ENCODE measurements around the gene MED22. TPM values are rescaled to one million over a fixed set of nuclear protein-coding genes. Genes with fewer than 3 reads are reported as not detected.

The MED22 gene
- total RNA-seq, 4 donors from 2014 or later: 21.5 to 50.5 (median 25.4) TPM

DNA sequence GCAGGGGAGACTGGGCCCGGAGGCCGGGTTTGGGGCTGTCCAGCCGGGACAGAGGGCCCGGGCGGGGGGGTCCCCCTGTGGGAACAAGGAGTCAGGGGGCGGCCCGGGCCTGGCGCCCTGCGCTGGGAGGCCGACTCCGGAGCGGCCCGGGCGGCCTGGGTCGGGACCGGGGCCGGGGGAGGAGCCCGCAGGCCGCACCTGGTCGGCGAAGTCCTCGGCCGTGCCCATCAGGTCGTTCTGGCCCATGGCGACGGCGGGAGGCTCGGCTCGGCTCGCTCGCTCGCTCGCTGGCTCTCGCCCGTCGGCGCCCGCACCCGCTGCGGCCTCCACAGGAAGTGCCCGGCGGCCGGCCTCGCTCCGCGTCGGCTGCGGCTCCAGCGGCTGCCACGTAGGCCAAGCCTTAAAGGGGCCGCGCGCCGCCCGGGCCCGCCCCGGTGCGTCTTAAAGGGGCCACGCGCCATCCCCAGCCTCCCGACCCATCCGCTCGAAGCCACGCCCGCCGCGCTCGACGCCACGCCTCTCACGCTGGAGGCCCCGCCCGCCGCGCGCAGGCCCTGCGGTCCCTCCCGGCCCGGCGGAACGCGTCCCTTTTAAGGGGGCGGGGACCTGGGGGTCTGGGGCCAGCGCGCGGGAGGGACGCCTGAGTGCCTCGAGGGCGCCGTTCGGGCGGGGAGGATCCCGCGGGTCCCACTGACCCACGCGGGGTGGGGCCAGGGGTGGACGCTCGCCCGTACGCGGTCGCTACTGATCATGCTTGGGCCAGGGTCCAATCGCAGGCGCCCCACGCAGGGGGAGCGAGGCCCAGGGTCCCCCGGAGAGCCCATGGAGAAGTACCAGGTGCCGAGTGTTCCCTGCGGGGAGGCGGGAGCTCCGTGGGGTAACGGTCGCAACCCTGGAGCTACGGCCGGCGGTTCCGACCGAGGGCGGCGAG, 28.1 kb upstream of the MED22 start, which contains the start of the genes STKLD1 and SURF4:
TSS of gene STKLD1 (plus strand) at position 643 of the 931 bp plus-strand sequence. CDS start at position 751, 108 bp downstream.
TSS of gene SURF4 (minus strand) at position 337 of the 931 bp plus-strand sequence. CDS start at position 246, 91 bp downstream.
- Histone ChIP-seq H3K4me3 (peak within 1 kb of the TSS; percentile 66 to 100 (median 92)), H3K27ac (peak within 1 kb of the TSS; percentile 97 to 100 (median 98)), H3K9me3 (no peaks in the 10 kb centered on the region), H3K4me1 (peaks cover 25 to 45% (median 38%) of the 10 kb centered on the region in 4 donors), H3K36me3 (no peaks in the 10 kb centered on the region), H3K27me3 (no peaks in the 10 kb centered on the region)
- peak; percentile 98 for DNase-seq
- TF ChIP-seq POLR2A (IDR thresholded peaks at IDR 0.05) (peak; percentile 52), EP300 (IDR thresholded peaks at IDR 0.05; ENCODE audit: low read depth) (no peak), POLR2AphosphoS5 (IDR thresholded peaks at IDR 0.05) (peak; percentile 60 to 91 (median 90))
- in situ Hi-C loops (cut with MboI; ENCODE audit: low pct_ligation_motif_present in 1 of 4, low pct_unique_long_range_greater_than_20kb in 1 of 4, low sequenced_read_pairs in 3 of 4) (no loop called here), intact Hi-C loops (cut with DNase I; ENCODE audit: low total_unique reads) (no loop called here)
- 0% methylated on average over 21 of the region's 120 CpGs; no CpG with 5 or more reads in 1 of the 2 donors for WGBS, 2 donors (ENCODE audit: low coverage in 1 of 2)

DNA sequence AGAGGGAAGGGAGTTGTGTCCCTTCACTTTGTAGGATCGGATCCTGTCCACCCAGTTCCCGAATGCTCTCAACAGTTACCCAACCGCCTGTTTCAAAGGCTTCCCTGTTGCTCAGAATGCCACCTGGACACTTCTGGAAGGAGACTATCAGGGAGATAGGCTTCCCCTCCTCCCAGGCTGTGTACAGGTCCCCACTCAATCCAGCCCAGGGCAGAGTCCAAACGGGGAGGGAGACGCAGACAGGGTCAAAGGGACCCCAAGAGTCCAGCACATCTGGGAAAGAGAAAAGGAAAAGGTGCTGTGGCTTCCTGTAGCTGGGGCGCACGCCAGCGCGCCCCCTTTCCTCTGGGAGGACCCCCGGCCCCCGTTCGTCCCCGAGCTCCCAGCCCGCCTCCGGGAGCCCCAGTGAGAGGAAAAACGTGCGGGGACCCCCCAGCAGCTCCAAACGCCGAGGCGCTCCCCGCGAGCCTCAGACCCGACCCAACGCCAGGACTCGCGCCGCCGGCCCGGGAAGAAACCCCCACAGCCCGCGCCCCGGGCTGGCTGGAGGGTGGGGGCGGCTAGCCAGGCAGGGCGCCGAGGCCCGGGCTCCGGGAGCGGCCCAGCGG, 27.3 kb upstream of the MED22 start:
- Histone ChIP-seq H3K9me3 (no peaks in the 10 kb centered on the region), H3K4me3 (peak overlapping the region; percentile 66 to 100 (median 92)), H3K27me3 (no peaks in the 10 kb centered on the region), H3K27ac (peak overlapping the region; percentile 97 to 100 (median 98)), H3K36me3 (no peaks in the 10 kb centered on the region), H3K4me1 (peaks cover 25 to 52% (median 44%) of the 10 kb centered on the region in 4 donors)
- in situ Hi-C loops (cut with MboI; ENCODE audit: low pct_ligation_motif_present in 1 of 4, low pct_unique_long_range_greater_than_20kb in 1 of 4, low sequenced_read_pairs in 3 of 4): no loop called here
- intact Hi-C loops (cut with DNase I; ENCODE audit: low total_unique reads): no loop called here
- 0% methylated on average over 21 of the region's 39 CpGs; no CpG with 5 or more reads in 1 of the 2 donors for WGBS, 2 donors (ENCODE audit: low coverage in 1 of 2)
- TF ChIP-seq EP300 (IDR thresholded peaks at IDR 0.05; ENCODE audit: low read depth) (no peak), POLR2A (IDR thresholded peaks at IDR 0.05) (peak; percentile 30), POLR2AphosphoS5 (IDR thresholded peaks at IDR 0.05) (peak in 2 of 3 donors; percentile 21 to 24)
- TF ChIP-seq, protein P1, sequence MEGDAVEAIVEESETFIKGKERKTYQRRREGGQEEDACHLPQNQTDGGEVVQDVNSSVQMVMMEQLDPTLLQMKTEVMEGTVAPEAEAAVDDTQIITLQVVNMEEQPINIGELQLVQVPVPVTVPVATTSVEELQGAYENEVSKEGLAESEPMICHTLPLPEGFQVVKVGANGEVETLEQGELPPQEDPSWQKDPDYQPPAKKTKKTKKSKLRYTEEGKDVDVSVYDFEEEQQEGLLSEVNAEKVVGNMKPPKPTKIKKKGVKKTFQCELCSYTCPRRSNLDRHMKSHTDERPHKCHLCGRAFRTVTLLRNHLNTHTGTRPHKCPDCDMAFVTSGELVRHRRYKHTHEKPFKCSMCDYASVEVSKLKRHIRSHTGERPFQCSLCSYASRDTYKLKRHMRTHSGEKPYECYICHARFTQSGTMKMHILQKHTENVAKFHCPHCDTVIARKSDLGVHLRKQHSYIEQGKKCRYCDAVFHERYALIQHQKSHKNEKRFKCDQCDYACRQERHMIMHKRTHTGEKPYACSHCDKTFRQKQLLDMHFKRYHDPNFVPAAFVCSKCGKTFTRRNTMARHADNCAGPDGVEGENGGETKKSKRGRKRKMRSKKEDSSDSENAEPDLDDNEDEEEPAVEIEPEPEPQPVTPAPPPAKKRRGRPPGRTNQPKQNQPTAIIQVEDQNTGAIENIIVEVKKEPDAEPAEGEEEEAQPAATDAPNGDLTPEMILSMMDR (IDR thresholded peaks at IDR 0.05): no peak
- DNase-seq: peak; percentile 57

DNA sequence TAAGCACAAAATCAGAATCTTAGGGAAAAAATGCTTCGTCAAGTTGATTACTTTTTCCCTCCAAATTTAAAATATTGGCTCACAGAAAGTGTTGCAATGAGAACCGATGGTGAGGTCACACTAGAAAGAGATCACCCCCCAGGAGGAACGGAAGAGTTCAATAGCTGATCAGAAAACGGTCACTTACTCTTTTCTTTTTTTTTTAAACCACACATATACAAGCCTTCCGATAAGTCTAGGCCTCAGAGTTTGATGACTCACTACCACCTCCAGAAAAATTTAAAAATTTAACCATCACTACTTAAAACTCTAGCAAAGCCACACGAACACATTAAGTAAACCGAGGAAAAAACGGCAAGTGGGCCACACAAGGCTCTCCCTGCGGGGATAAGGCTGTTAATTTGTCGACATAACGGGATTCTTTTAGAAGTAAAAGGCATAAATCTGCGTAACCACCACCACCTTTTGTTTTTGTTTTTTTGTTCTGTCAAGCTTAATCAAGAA, 26.7 kb upstream of the MED22 start:
- intact Hi-C loops (cut with DNase I; ENCODE audit: low total_unique reads) (no loop called here), in situ Hi-C loops (cut with MboI; ENCODE audit: low pct_ligation_motif_present in 1 of 4, low pct_unique_long_range_greater_than_20kb in 1 of 4, low sequenced_read_pairs in 3 of 4) (no loop called here)
- DNase-seq: no peak
- Histone ChIP-seq H3K27me3 (no peaks in the 10 kb centered on the region), H3K4me3 (peak overlapping the region; percentile 66 to 100 (median 92)), H3K9me3 (no peaks in the 10 kb centered on the region), H3K36me3 (no peaks in the 10 kb centered on the region), H3K27ac (peak overlapping the region; percentile 97 to 100 (median 98)), H3K4me1 (peaks cover 25 to 58% (median 49%) of the 10 kb centered on the region in 4 donors)
- TF ChIP-seq EP300 (IDR thresholded peaks at IDR 0.05; ENCODE audit: low read depth) (no peak), POLR2AphosphoS5 (IDR thresholded peaks at IDR 0.05) (no peak), POLR2A (IDR thresholded peaks at IDR 0.05) (no peak)
- TF ChIP-seq, protein P1 (IDR thresholded peaks at IDR 0.05): no peak
- WGBS, 2 donors (ENCODE audit: low coverage in 1 of 2): 13 to 24% methylated on average over 6 to 12 of the region's 12 CpGs

DNA sequence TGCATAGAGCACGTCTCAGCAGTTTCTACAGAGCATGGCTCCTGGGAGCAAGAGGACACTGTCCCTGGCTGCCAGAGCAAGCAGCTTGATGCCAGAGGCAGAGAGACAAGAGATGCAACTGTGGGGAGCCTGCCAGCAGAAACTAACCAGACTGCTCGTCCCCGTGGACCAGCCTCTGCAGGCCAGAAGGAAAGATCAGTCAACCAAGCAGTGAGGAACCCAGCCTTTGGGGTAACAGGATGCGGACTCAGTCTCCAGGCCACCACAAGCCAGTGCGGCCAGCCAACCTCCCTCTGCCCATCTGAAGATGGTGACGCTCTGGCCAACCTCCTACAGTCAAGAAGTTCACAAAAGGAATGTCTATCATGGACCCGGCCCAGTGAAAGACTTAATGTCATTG, 24.2 kb upstream of the MED22 start:
- 59% methylated on average over 7 of the region's 7 CpGs; no CpG with 5 or more reads in 1 of the 2 donors for WGBS, 2 donors (ENCODE audit: low coverage in 1 of 2)
- Histone ChIP-seq H3K27ac (peak overlapping the region; percentile 14 to 69 (median 24)), H3K4me1 (peaks cover 41 to 83% (median 72%) of the 10 kb centered on the region in 4 donors), H3K27me3 (no peaks in the 10 kb centered on the region), H3K9me3 (no peaks in the 10 kb centered on the region), H3K4me3 (no peak overlapping the region), H3K36me3 (no peaks in the 10 kb centered on the region)
- intact Hi-C loops (cut with DNase I; ENCODE audit: low total_unique reads): no loop called here
- DNase-seq: no peak
- TF ChIP-seq, protein P1 (IDR thresholded peaks at IDR 0.05): no peak
- TF ChIP-seq POLR2AphosphoS5 (IDR thresholded peaks at IDR 0.05): no peak
- TF ChIP-seq POLR2A (IDR thresholded peaks at IDR 0.05): no peak
- no peak for TF ChIP-seq EP300 (IDR thresholded peaks at IDR 0.05; ENCODE audit: low read depth)
- in situ Hi-C loops (cut with MboI; ENCODE audit: low pct_ligation_motif_present in 1 of 4, low pct_unique_long_range_greater_than_20kb in 1 of 4, low sequenced_read_pairs in 3 of 4): no loop called here

Measured in transverse colon (tissue), 4 donors.